GM12878 (cell line): ENCODE measurements around the gene MITF. TPM values are rescaled to one million over a fixed set of nuclear protein-coding genes. Genes with fewer than 3 reads are reported as not detected.

Experiments used
- ATAC-seq: fragments of 200-7000 bp; cut with Tn5 transposase; 3 replicates; pipeline ENCODE4 v1.9.1; 2020; ENCODE audit warnings: mild to moderate bottlenecking, moderate library complexity
- BruUV-seq: library from RNA; stranded (reverse); fragments of 400-500 nt; replicated peaks from 2 replicates; lab custom pipeline; 2021; lab: Mats Ljungman, UMichigan
- CTCF ChIA-PET: fragments of 300-600 bp; sonication (Branson Sonifier 250); formaldehyde crosslinking; extraction: SDS; loops from one replicate; lab custom pipeline; 2021; ENCODE audit warnings: inconsistent platforms; lab: Yijun Ruan, JAX
- POLR2A ChIA-PET: fragments of 350-600 bp; formaldehyde crosslinking; extraction: SDS; loops from one replicate; lab custom pipeline; 2021; ENCODE audit warnings: inconsistent platforms; lab: Charles Lee
- RAD21 ChIA-PET: fragments of 300-600 bp; sonication (Branson Sonifier 250); formaldehyde crosslinking; loops from one replicate; lab custom pipeline; 2023; ENCODE audit warnings: antibody characterized with exemption; ENCODE audit not compliant: unreplicated experiment; lab: Charles Lee
- SMC1A ChIA-PET: fragments of 300-600 bp; sonication (Branson Sonifier 250); formaldehyde crosslinking; loops from one replicate; lab custom pipeline; 2023; ENCODE audit not compliant: unreplicated experiment, uncharacterized antibody; lab: Charles Lee
- DNase-seq: peaks from one replicate; pipeline ENCODE4 v3.0.0-alpha.2; 2011; ENCODE audit warnings: low read depth, low spot score
- FAIRE-seq: peaks from 3 replicates; lab custom pipeline; 2011; peaks lifted over from hg19 to GRCh38; lab: Jason Lieb, UNC
- H2AFZ ChIP-seq: 2 replicates; pipeline ENCODE4 v1.6.0; 2011; ENCODE audit warnings: low read depth, low read length, control low read depth; ENCODE audit not compliant: control insufficient read depth
- H3K27ac ChIP-seq: 2 replicates; pipeline ENCODE4 v1.5.1; 2011; ENCODE audit warnings: control low read depth; ENCODE audit not compliant: control insufficient read depth, insufficient read depth
- H3K27me3 ChIP-seq, 2 experiments: replicated peaks in 1 of 2; 2 replicates each; pipeline versions ENCODE4 v1.6.0 to v1.6.1; 2011; ENCODE audit warnings: low read length in 1 of 2; ENCODE audit not compliant: control insufficient read depth in 2 of 2, insufficient read depth in 2 of 2
- H3K36me3 ChIP-seq, 2 experiments: 2 replicates each; pipeline ENCODE4 v1.5.1; 2011; ENCODE audit warnings: low read length in 1 of 2; ENCODE audit not compliant: control insufficient read depth in 2 of 2, insufficient read depth in 2 of 2
- H3K4me1 ChIP-seq: 2 replicates; pipeline ENCODE4 v1.6.1; 2011; ENCODE audit warnings: mild to moderate bottlenecking, low read length, moderate library complexity, mixed read lengths; ENCODE audit not compliant: control insufficient read depth, insufficient read depth
- H3K4me2 ChIP-seq: 2 replicates; pipeline ENCODE4 v1.6.0; 2011; ENCODE audit warnings: control low read depth; ENCODE audit not compliant: control insufficient read depth, insufficient read depth
- H3K4me3 ChIP-seq: fragments of 200-600 bp; sonication (generic); 2 replicates; pipeline ENCODE4 v1.5.1; 2016
- H3K79me2 ChIP-seq: 2 replicates; pipeline ENCODE4 v1.6.0; 2011; ENCODE audit warnings: low read length; ENCODE audit not compliant: control insufficient read depth, insufficient read depth
- H3K9ac ChIP-seq: 2 replicates; pipeline ENCODE4 v1.8.0; 2011; ENCODE audit warnings: low read length, control low read depth, mixed read lengths; ENCODE audit not compliant: control insufficient read depth, insufficient read depth
- H3K9me3 ChIP-seq: replicated peaks from 3 replicates; pipeline ENCODE4 v1.5.1; 2011; ENCODE audit warnings: mild to moderate bottlenecking, low read length; ENCODE audit not compliant: control insufficient read depth, insufficient read depth
- H4K20me1 ChIP-seq: 2 replicates; pipeline ENCODE4 v1.6.0; 2011; ENCODE audit not compliant: control insufficient read depth, insufficient read depth
- MEF2A ChIP-seq: IDR thresholded peaks from 2 replicates; pipeline ENCODE4 v1.6.1; 2011; ENCODE audit warnings: low read depth, mild to moderate bottlenecking, low read length, moderate library complexity; ENCODE audit not compliant: insufficient read depth
- PRDM15 ChIP-seq: fragments of 450-650 bp; formaldehyde crosslinking; IDR thresholded peaks from 2 replicates; pipeline ENCODE4 v1.4.0; 2020; ENCODE audit warnings: mild to moderate bottlenecking, moderate library complexity
- WGBS: methylation state at CpG from one replicate; pipeline ENCODE4 v1.1.6; 2016; ENCODE audit warnings: low lambda C conversion rate; ENCODE audit not compliant: insufficient replicate concordance, insufficient coverage; ENCODE audit errors: missing lambda C conversion rate; 5-methylcytosine and 5-hydroxymethylcytosine counted together
- in situ Hi-C: fragments of 300-500 bp; cut with MboI; formaldehyde crosslinking; loops from 9 replicates; pipeline ENCODE4 v1.14.3; 2018; ENCODE audit warnings: mixed read lengths
- intact Hi-C: fragments of 100-400 bp; cut with micrococcal nuclease; formaldehyde crosslinking; loops from one replicate; pipeline ENCODE4 v1.14.2; 2022; ENCODE audit not compliant: unreplicated experiment
- polyA plus RNA-seq, 11 experiments: library from polyadenylated mRNA; depleted of rRNA in 4 of 11; unstranded in 6 of 11; stranded (reverse) in 5 of 11; fragments of >200 nt; fragmentation: Nextera tagmentation in 4 of 11; fragmentation: Illumina TruSeq in 1 of 11; extraction: Ambion mirVana in 4 of 11; extraction: Trizol in 1 of 11; gene quantifications; 1 replicate in 1 of 11; 2 replicates in 10 of 11; pipeline versions ENCODE4 v1.2.1 to v1.2.3, GENCODE V29; 2011 to 2016; ENCODE audit warnings: inconsistent platforms in 2 of 11, missing spikeins in 2 of 11, low read depth in 1 of 11
- total RNA-seq, 4 experiments: library from RNA; depleted of rRNA in 3 of 4; stranded (reverse); fragments of >200 nt in 3 of 4; fragmentation: Illumina TruSeq in 1 of 4; extraction: Trizol in 1 of 4; gene quantifications; 2 replicates each; pipeline versions ENCODE4 v1.2.1 to v1.2.3, GENCODE V29; 2013 to 2021
- TF ChIP-seq, protein P1 (sequence below): IDR thresholded peaks from 2 replicates; pipeline ENCODE4 v1.6.1; 2012; ENCODE audit warnings: low read depth, low read length, improper control_type of control experiment

Gene MITF
- total and polyA plus RNA-seq, 10 of the 15 experiments (the other 5 are each of a cell fraction or from before 2014, with no cell fraction given), result under 0.01 to 0.90 (median 0.06) TPM; not detected in 3

DNA sequence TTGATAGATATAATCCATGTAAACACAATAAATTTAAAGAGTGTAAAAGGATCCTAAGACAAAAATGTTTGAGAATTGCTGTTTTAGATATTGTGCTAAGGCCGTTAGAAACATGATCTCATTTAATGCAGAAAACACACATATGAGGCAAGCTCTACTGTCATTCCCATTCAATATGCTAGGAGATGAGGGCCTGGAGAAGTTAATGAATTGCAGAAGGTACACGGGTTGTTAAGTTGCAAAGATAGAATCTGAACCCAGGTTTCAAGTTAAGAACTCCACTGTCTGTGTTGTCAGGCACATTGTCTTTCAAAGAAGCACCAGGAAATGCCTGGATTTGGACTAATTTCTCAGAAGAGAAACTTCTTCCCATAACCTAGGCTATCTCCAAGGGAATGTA lies 195.1 kb downstream of the MITF start:
- Histone ChIP-seq H3K27ac (no peak overlapping the region), H3K79me2 (no peaks in the 10 kb centered on the region), H3K9me3 (no peaks in the 10 kb centered on the region), H3K4me3 (no peak overlapping the region), H3K9ac (no peak overlapping the region), H4K20me1 (no peaks in the 10 kb centered on the region), H3K4me2 (no peak overlapping the region), H3K4me1 (no peaks in the 10 kb centered on the region), H2AFZ (no peak overlapping the region), H3K27me3 (no peaks in the 10 kb centered on the region; a peak in 1 of 4 replicates), H3K36me3 (no peaks in the 10 kb centered on the region)
- ChIA-PET RAD21 (no interaction called here), SMC1A (no interaction called here), CTCF (no interaction called here), POLR2A (no interaction called here)
- intact Hi-C loops (no loop called here), in situ Hi-C loops (loop anchor here (25.0 kb wide), 1 partner anchor 772 kb away; no protein-coding TSS in a partner anchor)
- ATAC-seq (no peak), DNase-seq (no peak), FAIRE-seq (no peak)
- WGBS, result 14% methylated on average over 2 of the region's 2 CpGs
- TF ChIP-seq MEF2A (no peak), PRDM15 (CRISPR knock-in tag) (no peak)
- TF ChIP-seq, protein P1, sequence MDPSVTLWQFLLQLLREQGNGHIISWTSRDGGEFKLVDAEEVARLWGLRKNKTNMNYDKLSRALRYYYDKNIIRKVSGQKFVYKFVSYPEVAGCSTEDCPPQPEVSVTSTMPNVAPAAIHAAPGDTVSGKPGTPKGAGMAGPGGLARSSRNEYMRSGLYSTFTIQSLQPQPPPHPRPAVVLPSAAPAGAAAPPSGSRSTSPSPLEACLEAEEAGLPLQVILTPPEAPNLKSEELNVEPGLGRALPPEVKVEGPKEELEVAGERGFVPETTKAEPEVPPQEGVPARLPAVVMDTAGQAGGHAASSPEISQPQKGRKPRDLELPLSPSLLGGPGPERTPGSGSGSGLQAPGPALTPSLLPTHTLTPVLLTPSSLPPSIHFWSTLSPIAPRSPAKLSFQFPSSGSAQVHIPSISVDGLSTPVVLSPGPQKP, result no peak
- no TSS peak for BruUV-seq
